ENCODE results near the gene AKAP7. TPM values are rescaled to one million over a fixed set of nuclear protein-coding genes. Genes with fewer than 3 reads are reported as not detected.

Gene AKAP7
- total RNA-seq, result 3.0 and 8.5 TPM in 2 replicates

GRCh38 chr6:131135244-131136020 is at the start of gene AKAP7:
TSS of gene AKAP7 (plus strand) at chr6:131135467. CDS start at chr6:131135764, 297 bp downstream.

Other genes starting within 250 kb of the AKAP7 start
- 13.5 and 19.4 TPM in 2 replicates for gene EPB41L2, start 72.2 kb upstream of the AKAP7 start, total RNA-seq

All from hair follicular keratinocyte (primary cell).